ENCODE results near the gene GBA2. TPM values are rescaled to one million over a fixed set of nuclear protein-coding genes. Genes with fewer than 3 reads are reported as not detected.
A peak's percentile ranks its signal among the peaks of the same experiment; 100 is the strongest.

Gene GBA2
- 35.8 TPM for polyA plus RNA-seq (2013, experiment 1 of 2; ENCODE audit: insufficient read length)
- 34.2 TPM for polyA plus RNA-seq (2013, experiment 2 of 2; ENCODE audit: insufficient read length)

- peak; percentile 52 for DNase-seq
These were observed at the start of gene GBA2, which contains the start of gene RGP1 for GRCh38 chr9:35748858-35749514. TSS of gene GBA2 (minus strand) at chr9:35749228. CDS start at chr9:35748704, 524 bp downstream. TSS of gene RGP1 (plus strand) at chr9:35749287. CDS start at chr9:35749756, 469 bp downstream.

DNA sequence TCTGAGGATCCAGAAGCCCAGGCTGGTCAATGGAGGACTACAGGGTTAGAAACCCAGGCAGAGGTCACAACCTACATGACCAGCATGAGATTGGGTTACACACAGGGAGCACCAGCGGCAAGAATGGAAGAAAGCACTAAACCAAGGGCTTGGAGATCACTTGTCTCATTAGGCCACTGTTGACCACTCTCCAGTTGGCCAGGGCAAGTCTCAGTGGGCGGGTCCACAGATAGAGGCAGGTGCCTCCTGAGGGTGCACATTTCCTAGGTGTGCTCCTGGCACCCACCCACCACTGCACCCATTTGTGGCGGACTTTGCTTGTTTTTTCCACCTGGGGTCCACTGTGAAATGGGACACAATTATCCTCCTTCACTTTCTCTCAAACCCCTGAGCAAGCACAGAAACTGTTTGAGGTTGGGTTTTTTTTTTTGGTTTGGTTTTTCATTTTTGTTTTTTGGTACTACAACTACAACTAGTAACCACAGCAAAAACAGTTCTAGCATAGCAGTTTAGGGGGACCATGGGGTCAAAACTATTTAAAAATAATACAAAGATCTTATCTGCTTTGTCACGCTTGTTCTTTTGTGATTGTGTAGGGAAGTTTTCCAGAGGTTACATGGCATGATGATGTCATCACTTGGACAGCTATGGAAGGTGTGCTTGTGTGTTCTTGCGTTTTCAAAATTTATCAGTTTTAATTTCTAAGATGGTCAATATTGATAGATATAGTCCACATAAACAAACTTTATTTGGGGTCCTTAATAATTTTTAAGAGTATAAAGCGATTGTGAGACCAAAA is 48.5 kb upstream of the GBA2 start:
- no peak for DNase-seq

DNA sequence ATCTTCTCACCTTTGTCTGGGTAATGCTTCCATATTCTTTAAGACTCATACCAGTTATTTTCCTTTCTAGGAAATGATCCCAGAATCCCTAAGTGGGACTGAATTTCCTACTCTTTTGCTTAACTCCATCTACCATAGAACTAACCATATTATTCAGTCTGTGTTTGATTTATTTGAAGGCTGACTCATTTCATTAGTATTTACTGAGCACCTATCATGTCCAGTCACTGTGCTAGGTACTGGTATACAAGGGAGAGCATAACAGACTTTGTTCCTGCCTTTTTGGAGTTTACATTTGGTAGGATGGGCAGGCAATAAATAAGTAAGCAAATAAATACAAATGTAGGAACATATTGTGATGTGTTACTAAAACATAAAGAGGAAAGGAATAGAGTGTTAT is 46.7 kb upstream of the GBA2 start:
- no peak for DNase-seq

DNA sequence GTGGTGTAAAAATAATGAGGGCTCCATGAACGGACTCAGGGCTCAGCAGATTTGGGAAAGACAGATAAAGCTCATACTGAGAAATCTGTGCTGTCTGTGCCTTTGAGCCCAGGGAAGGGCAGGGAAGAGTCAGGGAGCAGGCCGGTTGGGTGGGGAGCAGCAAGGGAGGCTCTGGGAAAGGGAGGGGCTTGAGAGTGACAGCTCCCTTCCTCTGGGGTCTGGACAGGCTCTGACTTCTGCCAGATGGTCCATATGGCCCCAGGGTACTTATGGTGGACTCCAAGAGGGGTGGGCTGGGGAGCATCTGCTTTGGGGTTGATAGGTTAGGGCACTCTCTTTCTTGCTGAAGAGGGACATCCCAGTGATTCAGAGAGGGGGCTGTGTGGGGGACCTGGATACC is 44.4 kb upstream of the GBA2 start:
- no peak for DNase-seq

GRCh38 chr9:35792826-35793225 is 43.8 kb upstream of the GBA2 start:
- DNase-seq = no peak

DNA sequence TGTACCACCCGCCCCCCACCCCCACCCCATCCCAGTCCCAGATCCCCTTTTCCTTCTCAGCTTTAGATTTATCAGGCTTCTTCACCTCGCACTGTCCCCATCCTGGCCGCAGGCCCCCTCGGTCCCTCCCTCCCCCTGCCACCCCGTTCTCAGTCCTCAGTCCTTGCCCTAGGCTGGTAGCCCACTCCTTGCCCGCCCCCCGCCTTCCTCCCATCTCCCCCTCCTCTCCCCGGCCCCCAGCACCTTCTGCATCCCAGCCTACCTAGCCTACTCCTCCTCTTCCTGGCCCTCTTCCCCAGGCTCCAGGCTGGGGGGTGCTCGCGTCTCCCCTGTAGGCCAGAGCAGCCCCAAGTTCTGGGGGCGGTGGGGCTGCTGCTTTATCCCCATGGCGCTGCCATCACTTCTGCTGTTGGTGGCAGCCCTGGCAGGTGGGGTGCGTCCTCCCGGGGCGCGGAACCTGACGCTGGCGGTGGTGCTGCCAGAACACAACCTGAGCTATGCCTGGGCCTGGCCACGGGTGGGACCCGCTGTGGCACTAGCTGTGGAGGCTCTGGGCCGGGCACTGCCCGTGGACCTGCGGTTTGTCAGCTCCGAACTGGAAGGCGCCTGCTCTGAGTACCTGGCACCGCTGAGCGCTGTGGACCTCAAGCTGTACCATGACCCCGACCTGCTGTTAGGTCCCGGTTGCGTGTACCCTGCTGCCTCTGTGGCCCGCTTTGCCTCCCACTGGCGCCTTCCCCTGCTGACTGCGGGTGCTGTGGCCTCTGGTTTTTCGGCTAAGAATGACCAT is 43.2 kb upstream of the GBA2 start:
- DNase-seq = no peak

DNA sequence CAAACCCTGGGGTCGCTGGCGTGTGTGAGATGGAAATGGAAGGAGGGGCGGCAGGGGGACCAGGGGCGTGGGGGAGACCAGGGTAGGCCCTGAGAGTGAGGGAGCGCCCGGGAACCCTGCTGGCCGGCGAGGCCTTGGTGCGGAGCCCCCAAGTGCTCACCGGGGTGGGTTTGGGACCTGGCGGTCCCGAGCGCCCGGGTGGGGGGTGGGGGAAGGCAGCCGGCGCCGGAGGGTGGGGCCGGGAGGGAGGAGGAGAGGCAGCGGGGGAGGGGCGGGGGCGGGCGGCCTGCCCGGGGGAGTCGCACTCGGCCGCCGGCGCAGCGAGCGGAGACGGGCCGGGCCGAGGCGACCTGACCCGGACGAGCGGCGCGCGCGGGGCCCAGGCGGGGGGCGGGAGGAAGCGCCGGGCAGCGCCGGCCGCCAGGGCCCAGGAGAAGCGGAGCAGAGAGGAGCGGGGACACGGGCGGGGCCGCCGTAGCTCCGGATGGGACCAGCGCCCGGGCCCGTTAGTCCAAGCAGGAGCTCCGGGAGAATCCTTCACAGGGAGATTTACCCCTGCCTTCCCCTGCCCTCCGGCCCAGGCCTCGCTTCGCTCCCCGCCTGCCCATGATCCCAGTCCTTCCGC is 42.4 kb upstream of the GBA2 start, which contains the start of gene NPR2:
TSS of gene NPR2 (plus strand) at position 295 of the 625 bp plus-strand sequence. CDS start 818 bp downstream, outside the sequence.
- DNase-seq = peak; percentile 38

- DNase-seq = peak; percentile 87
These were observed 41.6 kb upstream of the GBA2 start for GRCh38 chr9:35790385-35791296.

- no peak for DNase-seq
These were observed 41.0 kb upstream of the GBA2 start for GRCh38 chr9:35790025-35790384.

DNA sequence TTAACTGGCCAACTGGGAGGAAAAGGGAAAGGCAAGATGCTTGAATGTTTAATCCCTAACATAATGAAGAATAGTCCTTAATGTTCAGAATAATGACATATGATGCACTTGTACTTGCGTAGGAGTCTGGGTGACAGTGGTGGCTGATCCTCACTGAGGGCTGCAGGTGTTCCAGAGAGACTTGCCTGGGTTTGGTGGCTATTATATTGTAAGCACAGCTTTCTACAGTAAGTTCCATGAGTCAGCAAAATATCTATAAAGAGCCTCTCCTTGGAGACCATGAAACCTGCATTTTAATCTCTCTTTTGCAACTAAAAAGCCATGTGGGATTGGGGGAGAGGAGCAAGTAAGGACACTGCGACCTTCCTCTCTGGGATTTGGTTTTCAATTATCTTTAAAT is 40.5 kb upstream of the GBA2 start:
- no peak for DNase-seq

DNA sequence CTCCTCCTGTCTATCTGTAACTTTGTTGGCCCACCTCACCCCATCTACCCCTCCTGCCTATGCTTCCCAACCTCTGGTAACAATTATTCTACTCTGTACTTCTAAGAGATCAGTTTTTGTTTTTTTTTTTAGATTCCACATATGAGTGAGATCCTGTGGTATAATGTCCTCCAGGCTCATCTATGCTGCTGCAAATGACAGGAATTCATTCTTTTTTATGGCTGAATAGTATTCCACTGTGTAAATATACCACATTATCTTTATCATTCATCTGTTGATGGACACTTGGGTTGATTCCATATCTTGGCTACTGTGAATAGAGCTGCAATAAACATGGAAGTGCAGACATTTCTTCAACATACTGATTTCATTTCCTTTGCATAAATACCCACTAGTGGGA is 34.4 kb upstream of the GBA2 start:
- DNase-seq = no peak

DNA sequence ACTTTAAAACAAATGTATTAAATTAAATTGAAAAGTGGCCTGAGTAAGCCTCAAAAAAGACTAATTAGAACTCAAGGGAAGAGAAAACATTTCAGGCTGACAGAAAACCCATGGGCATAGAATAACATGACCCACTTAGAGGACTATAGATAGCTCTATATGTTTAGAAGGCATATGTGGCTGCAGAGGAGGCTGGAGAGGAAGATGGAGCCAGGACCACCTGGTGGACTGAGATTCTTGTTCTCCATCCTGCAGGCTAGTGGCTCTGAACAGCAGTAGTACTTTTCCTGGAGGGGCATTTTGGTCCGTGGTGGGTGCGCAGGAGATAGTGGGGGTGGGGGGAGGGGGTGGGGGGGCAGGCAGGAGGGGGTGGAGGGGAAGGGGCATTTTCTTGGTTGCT is 32.0 kb upstream of the GBA2 start:
- DNase-seq = no peak

DNA sequence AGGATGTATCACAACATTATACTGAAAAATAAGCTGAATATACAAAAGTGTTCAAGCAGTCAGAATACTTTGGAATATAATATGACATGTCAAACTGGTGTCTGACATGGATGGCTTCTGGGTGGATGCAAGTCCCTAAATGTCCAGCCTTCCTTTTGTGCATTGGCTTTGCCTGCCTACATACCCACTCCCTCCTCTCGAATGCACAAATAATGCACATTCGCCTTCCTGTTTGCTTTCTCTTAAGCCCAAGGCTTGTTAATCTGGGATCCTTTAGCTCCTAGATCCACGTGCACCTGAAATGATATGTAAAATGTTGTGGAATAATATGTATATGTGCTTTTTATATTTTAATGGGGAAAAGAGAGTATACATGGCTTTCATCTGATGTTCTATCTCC is 29.5 kb upstream of the GBA2 start:
- no peak for DNase-seq

DNA sequence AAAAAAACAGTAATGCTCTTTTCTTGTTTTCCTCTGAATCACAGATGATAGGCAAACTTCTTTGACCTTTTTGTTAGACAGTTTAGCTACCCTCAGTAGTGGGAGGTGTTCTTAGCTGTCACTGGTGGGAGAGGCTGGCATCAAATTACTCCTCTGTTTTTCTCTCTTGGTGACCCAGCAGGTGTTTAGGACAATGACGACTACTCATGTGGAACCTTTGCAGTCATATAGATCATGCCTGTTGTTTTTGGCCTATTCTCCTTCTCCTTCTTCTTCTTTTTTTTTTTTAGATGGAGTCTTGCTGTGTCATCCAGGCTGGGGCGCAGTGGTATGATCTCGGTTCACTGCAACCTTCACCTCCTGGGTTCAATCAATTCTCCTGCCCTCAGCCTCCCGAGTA is 27.0 kb upstream of the GBA2 start:
- DNase-seq = no peak

GRCh38 chr9:35774907-35775635 is 26.0 kb upstream of the GBA2 start:
- no peak for DNase-seq

GRCh38 chr9:35771943-35772342 is 22.9 kb upstream of the GBA2 start:
- no peak for DNase-seq

GRCh38 chr9:35771534-35771933 is 22.5 kb upstream of the GBA2 start:
- DNase-seq = no peak

GRCh38 chr9:35771075-35771433 is 22.0 kb upstream of the GBA2 start:
- DNase-seq = no peak

GRCh38 chr9:35769763-35770162 is 20.7 kb upstream of the GBA2 start:
- no peak for DNase-seq

- DNase-seq = no peak
These were observed 18.4 kb upstream of the GBA2 start for GRCh38 chr9:35767458-35767857.

- no peak for DNase-seq
These were observed 18.0 kb upstream of the GBA2 start for GRCh38 chr9:35766997-35767396.

All from fibroblast of skin of abdomen (primary cell).